SK-N-SH (cell line): ENCODE measurements around the gene AXIN2. TPM values are rescaled to one million over a fixed set of nuclear protein-coding genes. Genes with fewer than 3 reads are reported as not detected.

Experiments used
- CTCF ChIA-PET: fragments of 300-600, 350-600 bp; formaldehyde crosslinking; extraction: SDS; loops from one replicate; lab custom pipeline; 2021; lab: Yijun Ruan, JAX
- POLR2A ChIA-PET: fragments of 350-600 bp; sonication (Branson Sonifier 250); formaldehyde crosslinking; extraction: SDS; loops from one replicate; lab custom pipeline; 2020; ENCODE audit warnings: antibody characterized with exemption, inconsistent platforms; lab: Yijun Ruan, JAX
- DNase-seq: peaks from one replicate; pipeline ENCODE4 v3.0.0; 2012
- H2AFZ ChIP-seq: fragments of 200-600 bp; sonication (generic); 2 replicates; pipeline ENCODE4 v1.8.1; 2016; ENCODE audit warnings: antibody characterized with exemption, mild to moderate bottlenecking, low read depth
- H3F3A ChIP-seq: fragments of 200-600 bp; sonication (generic); replicated peaks from 2 replicates; pipeline ENCODE3; 2016; ENCODE audit warnings: antibody characterized with exemption, mild to moderate bottlenecking; ENCODE audit not compliant: insufficient read depth
- H3K27ac ChIP-seq, 2 experiments: fragments of 200-500 bp in 1 of 2; fragments of 200-600 bp in 1 of 2; sonication (Bioruptor generic) in 1 of 2; sonication (generic), shearing (Covaris generic) in 1 of 2; 2 replicates each; pipeline versions ENCODE4 v1.5.1 to v1.6.1; 2014 to 2016; ENCODE audit warnings: low read depth in 2 of 2, inconsistent platforms in 1 of 2, low read length in 1 of 2, mild to moderate bottlenecking in 1 of 2, mixed read lengths in 1 of 2
- H3K27me3 ChIP-seq: fragments of 200-600 bp; sonication (generic), shearing (Covaris generic); 2 replicates; pipeline ENCODE4 v1.6.1; 2016; ENCODE audit warnings: mixed run types; ENCODE audit not compliant: insufficient read depth
- H3K36me3 ChIP-seq, 2 experiments: fragments of 200-500 bp in 1 of 2; fragments of 200-600 bp in 1 of 2; sonication (Bioruptor generic) in 1 of 2; sonication (generic) in 1 of 2; replicated peaks in 1 of 2; 2 replicates each; pipeline versions ENCODE3 to v1.5.1; 2014 to 2016; ENCODE audit warnings: low read length in 1 of 2, mild to moderate bottlenecking in 1 of 2; ENCODE audit not compliant: insufficient read depth in 2 of 2, control insufficient read depth in 1 of 2
- H3K4me1 ChIP-seq, 2 experiments: fragments of 200-500 bp in 1 of 2; fragments of 200-600 bp in 1 of 2; sonication (Bioruptor generic) in 1 of 2; sonication (generic), shearing (Covaris generic) in 1 of 2; 2 replicates each; pipeline versions ENCODE4 v1.5.1 to v1.6.1; 2014 to 2016; ENCODE audit warnings: low read depth in 1 of 2, low read length in 1 of 2, mixed run types in 1 of 2; ENCODE audit not compliant: insufficient read depth in 2 of 2, control insufficient read depth in 1 of 2
- H3K4me2 ChIP-seq: fragments of 200-600 bp; sonication (generic), shearing (Covaris generic); 2 replicates; pipeline ENCODE4 v1.6.1; 2017; ENCODE audit warnings: mixed run types
- H3K4me3 ChIP-seq, 2 experiments: fragments of 200-500 bp in 1 of 2; fragments of 200-600 bp in 1 of 2; sonication (Bioruptor generic) in 1 of 2; sonication (generic), shearing (Covaris generic) in 1 of 2; 2 replicates each; pipeline versions ENCODE4 v1.5.1 to v1.8.1; 2014 to 2016; ENCODE audit warnings: low read depth in 2 of 2, inconsistent platforms in 1 of 2, low read length in 1 of 2, mild to moderate bottlenecking in 1 of 2, mixed read lengths in 1 of 2, moderate library complexity in 1 of 2
- H3K79me2 ChIP-seq: fragments of 200-600 bp; sonication (generic); 2 replicates; pipeline ENCODE4 v1.8.1; 2017; ENCODE audit warnings: mild to moderate bottlenecking; ENCODE audit not compliant: insufficient read depth
- H3K9ac ChIP-seq: fragments of 200-600 bp; sonication (generic); 2 replicates; pipeline ENCODE4 v1.6.1; 2017; ENCODE audit warnings: mixed run types
- H3K9me2 ChIP-seq: fragments of 200-600 bp; sonication (generic); 2 replicates; pipeline ENCODE4 v1.6.1; 2017; ENCODE audit warnings: mixed run types
- H3K9me3 ChIP-seq: fragments of 200-600 bp; sonication (generic); 2 replicates; pipeline ENCODE4 v1.6.1; 2017; ENCODE audit warnings: mixed run types, mild to moderate bottlenecking, moderate library complexity
- H4K20me1 ChIP-seq: fragments of 200-600 bp; sonication (generic); 2 replicates; pipeline ENCODE4 v1.6.1; 2017; ENCODE audit warnings: mild to moderate bottlenecking, mixed run types; ENCODE audit not compliant: insufficient read depth
- CHD2 ChIP-seq: fragments of 150-350 bp; IDR thresholded peaks from 2 replicates; pipeline ENCODE4 v1.6.1; 2018; ENCODE audit warnings: low read length; ENCODE audit not compliant: partially characterized antibody
- GABPA ChIP-seq: IDR thresholded peaks from 2 replicates; pipeline ENCODE4 v1.4.0; 2012; ENCODE audit warnings: low read depth, mild to moderate bottlenecking
- GATA2 ChIP-seq: sonication (generic); formaldehyde crosslinking; IDR thresholded peaks from 2 replicates; pipeline ENCODE4 v1.5.0; 2020; ENCODE audit warnings: mild to moderate bottlenecking, missing genetic modification reagents
- JUND ChIP-seq: IDR thresholded peaks from 2 replicates; pipeline ENCODE4 v1.4.0; 2012
- MEF2A ChIP-seq: IDR thresholded peaks from 2 replicates; pipeline ENCODE4 v1.4.0; 2012; ENCODE audit warnings: low read depth, borderline replicate concordance
- NFIC ChIP-seq: IDR thresholded peaks from 2 replicates; pipeline ENCODE4 v1.4.0; 2012; ENCODE audit warnings: borderline replicate concordance
- NRF1 ChIP-seq: IDR thresholded peaks from 2 replicates; pipeline ENCODE4 v1.6.1; 2012; ENCODE audit warnings: low read depth, mild to moderate bottlenecking, low read length
- RAD21 ChIP-seq: IDR thresholded peaks from 2 replicates; pipeline ENCODE4 v1.6.1; 2012; ENCODE audit warnings: mild to moderate bottlenecking, low read length
- RFX5 ChIP-seq: IDR thresholded peaks from 2 replicates; pipeline ENCODE4 v1.6.1; 2012; ENCODE audit warnings: mild to moderate bottlenecking, improper control_type of control experiment, low read length
- RXRA ChIP-seq: IDR thresholded peaks from 2 replicates; pipeline ENCODE4 v1.4.0; 2012; ENCODE audit warnings: low read depth, mild to moderate bottlenecking, borderline replicate concordance
- TEAD4 ChIP-seq: IDR thresholded peaks from 2 replicates; pipeline ENCODE4 v1.4.0; 2012; ENCODE audit warnings: mild to moderate bottlenecking, borderline replicate concordance; ENCODE audit not compliant: insufficient read depth
- YY1 ChIP-seq: IDR thresholded peaks from 2 replicates; pipeline ENCODE4 v1.4.0; 2012; ENCODE audit warnings: low read depth, mild to moderate bottlenecking
- WGBS: methylation state at CpG from one replicate; pipeline ENCODE4 v1.1.6; 2017; ENCODE audit warnings: low lambda C conversion rate; 5-methylcytosine and 5-hydroxymethylcytosine counted together
- polyA plus RNA-seq, 3 experiments: library from polyadenylated mRNA; depleted of rRNA; stranded (reverse); fragments of >200 nt; gene quantifications; 2 replicates each; pipeline ENCODE4 v1.2.3, GENCODE V29; 2012
- TF ChIP-seq, protein P1 (sequence below): IDR thresholded peaks from 2 replicates; pipeline ENCODE4 v1.4.0; 2012; ENCODE audit warnings: low read depth
- TF ChIP-seq, protein P2 (sequence below): fragments of 150-350 bp; IDR thresholded peaks from 2 replicates; pipeline ENCODE4 v1.6.1; 2017; ENCODE audit warnings: antibody characterized with exemption, low read length, low read depth, borderline replicate concordance
- TF ChIP-seq, protein P3 (sequence below): IDR thresholded peaks from 2 replicates; pipeline ENCODE4 v1.6.1; 2012; ENCODE audit warnings: mild to moderate bottlenecking, low read depth, low read length, moderate library complexity
- TF ChIP-seq, protein P4 (sequence below): IDR thresholded peaks from 2 replicates; pipeline ENCODE4 v1.4.0; 2012; ENCODE audit warnings: low read depth, borderline replicate concordance

AXIN2 gene
- polyA plus RNA-seq, 1 of the 3 experiments (the other 2 are of a cell fraction): 8.3 TPM

DNA sequence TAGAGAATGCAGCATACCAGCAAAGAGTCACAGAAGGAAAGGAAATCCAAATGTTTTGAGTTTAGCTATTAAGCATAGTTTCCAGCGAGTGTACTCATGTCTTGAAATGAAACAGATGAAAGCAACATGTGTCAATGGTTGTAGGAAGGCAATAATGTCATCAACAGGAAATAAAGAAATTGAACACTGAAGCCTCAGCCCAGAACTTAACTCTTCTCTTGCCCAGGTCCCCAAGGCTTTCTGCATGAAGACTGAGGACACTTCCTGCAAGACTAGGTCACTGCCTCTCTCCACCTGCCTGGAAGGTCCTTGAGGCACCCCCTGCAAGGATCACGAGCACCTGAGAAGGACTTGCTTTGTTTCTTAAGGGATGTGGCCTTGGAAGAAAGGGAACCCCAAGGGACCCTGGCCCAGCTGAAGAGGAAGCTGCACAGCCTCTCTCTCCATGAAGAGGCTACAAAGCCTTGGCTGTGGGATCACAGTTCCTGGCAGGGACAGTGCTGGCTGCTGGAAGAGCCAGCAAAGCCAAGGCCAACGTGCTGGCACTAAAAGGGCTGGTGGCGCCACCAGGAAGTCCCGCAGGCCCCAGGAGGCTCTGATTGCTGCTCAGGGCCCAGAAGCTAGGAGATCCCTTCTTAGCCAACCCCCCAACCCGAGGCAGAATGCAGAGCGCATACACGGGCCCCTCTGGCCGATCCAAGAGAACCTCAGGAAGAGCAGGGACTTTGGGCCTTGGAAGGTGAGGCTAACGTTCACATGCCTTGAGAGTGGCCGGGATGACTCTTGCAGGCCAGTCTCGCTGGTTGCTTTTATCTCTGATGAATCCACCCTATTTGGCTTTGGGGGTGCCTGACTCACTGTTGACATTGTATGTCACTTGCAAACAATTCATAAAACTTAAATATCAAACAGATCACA is 23.4 kb upstream of the AXIN2 start:
- no peak overlapping the region for H3K27ac ChIP-seq
- peaks cover 0 to 13% of the 10 kb centered on the region in 2 experiments; a peak in 1 of 4 replicates for H3K4me1 ChIP-seq
- no peak overlapping the region for H3K4me3 ChIP-seq
- H4K20me1 ChIP-seq: no peaks in the 10 kb centered on the region
- H3K27me3 ChIP-seq: no peaks in the 10 kb centered on the region
- H3K9me3 ChIP-seq: no peaks in the 10 kb centered on the region
- no peak overlapping the region for H3K9ac ChIP-seq
- 66% methylated on average over 11 of the region's 12 CpGs for WGBS
- ChIA-PET POLR2A (no interaction called here), CTCF (interaction anchor here (0.6 kb wide), 1 partner anchor 10 kb away, joined by 3 read pairs; no protein-coding TSS in a partner anchor)
- H3F3A ChIP-seq: no peaks in the 10 kb centered on the region
- H3K36me3 ChIP-seq: no peaks in the 10 kb centered on the region
- no peaks in the 10 kb centered on the region for H3K79me2 ChIP-seq
- no peak for TF ChIP-seq NFIC
- TF ChIP-seq, protein P1, sequence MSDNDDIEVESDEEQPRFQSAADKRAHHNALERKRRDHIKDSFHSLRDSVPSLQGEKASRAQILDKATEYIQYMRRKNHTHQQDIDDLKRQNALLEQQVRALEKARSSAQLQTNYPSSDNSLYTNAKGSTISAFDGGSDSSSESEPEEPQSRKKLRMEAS: no peak
- TF ChIP-seq, protein P2, sequence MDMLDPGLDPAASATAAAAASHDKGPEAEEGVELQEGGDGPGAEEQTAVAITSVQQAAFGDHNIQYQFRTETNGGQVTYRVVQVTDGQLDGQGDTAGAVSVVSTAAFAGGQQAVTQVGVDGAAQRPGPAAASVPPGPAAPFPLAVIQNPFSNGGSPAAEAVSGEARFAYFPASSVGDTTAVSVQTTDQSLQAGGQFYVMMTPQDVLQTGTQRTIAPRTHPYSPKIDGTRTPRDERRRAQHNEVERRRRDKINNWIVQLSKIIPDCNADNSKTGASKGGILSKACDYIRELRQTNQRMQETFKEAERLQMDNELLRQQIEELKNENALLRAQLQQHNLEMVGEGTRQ: no peak
- TF ChIP-seq JUND: no peak
- TF ChIP-seq YY1: no peak
- TF ChIP-seq CHD2: no peak
- TF ChIP-seq NRF1: no peak
- no peak for TF ChIP-seq RAD21
- TF ChIP-seq, protein P3, sequence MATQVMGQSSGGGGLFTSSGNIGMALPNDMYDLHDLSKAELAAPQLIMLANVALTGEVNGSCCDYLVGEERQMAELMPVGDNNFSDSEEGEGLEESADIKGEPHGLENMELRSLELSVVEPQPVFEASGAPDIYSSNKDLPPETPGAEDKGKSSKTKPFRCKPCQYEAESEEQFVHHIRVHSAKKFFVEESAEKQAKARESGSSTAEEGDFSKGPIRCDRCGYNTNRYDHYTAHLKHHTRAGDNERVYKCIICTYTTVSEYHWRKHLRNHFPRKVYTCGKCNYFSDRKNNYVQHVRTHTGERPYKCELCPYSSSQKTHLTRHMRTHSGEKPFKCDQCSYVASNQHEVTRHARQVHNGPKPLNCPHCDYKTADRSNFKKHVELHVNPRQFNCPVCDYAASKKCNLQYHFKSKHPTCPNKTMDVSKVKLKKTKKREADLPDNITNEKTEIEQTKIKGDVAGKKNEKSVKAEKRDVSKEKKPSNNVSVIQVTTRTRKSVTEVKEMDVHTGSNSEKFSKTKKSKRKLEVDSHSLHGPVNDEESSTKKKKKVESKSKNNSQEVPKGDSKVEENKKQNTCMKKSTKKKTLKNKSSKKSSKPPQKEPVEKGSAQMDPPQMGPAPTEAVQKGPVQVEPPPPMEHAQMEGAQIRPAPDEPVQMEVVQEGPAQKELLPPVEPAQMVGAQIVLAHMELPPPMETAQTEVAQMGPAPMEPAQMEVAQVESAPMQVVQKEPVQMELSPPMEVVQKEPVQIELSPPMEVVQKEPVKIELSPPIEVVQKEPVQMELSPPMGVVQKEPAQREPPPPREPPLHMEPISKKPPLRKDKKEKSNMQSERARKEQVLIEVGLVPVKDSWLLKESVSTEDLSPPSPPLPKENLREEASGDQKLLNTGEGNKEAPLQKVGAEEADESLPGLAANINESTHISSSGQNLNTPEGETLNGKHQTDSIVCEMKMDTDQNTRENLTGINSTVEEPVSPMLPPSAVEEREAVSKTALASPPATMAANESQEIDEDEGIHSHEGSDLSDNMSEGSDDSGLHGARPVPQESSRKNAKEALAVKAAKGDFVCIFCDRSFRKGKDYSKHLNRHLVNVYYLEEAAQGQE: no peak
- TF ChIP-seq RXRA: no peak
- TF ChIP-seq MEF2A: no peak
- TF ChIP-seq GATA2 (CRISPR knock-in tag): no peak
- TF ChIP-seq, protein P4, sequence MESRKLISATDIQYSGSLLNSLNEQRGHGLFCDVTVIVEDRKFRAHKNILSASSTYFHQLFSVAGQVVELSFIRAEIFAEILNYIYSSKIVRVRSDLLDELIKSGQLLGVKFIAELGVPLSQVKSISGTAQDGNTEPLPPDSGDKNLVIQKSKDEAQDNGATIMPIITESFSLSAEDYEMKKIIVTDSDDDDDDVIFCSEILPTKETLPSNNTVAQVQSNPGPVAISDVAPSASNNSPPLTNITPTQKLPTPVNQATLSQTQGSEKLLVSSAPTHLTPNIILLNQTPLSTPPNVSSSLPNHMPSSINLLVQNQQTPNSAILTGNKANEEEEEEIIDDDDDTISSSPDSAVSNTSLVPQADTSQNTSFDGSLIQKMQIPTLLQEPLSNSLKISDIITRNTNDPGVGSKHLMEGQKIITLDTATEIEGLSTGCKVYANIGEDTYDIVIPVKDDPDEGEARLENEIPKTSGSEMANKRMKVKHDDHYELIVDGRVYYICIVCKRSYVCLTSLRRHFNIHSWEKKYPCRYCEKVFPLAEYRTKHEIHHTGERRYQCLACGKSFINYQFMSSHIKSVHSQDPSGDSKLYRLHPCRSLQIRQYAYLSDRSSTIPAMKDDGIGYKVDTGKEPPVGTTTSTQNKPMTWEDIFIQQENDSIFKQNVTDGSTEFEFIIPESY: no peak
- no peak for TF ChIP-seq GABPA
- TF ChIP-seq RFX5: no peak
- no peak for TF ChIP-seq TEAD4
- H3K9me2 ChIP-seq: no peaks in the 10 kb centered on the region
- H2AFZ ChIP-seq: no peak overlapping the region
- H3K4me2 ChIP-seq: no peak overlapping the region
- no peak for DNase-seq
